ENCODE results near the gene MTHFD1L. TPM values are rescaled to one million over a fixed set of nuclear protein-coding genes. Genes with fewer than 3 reads are reported as not detected.

MTHFD1L gene
- total and polyA plus RNA-seq, 2 of the 8 experiments (the other 6 are each of a cell fraction or from before 2014, with no cell fraction given): 29.2 to 105 TPM

DNA sequence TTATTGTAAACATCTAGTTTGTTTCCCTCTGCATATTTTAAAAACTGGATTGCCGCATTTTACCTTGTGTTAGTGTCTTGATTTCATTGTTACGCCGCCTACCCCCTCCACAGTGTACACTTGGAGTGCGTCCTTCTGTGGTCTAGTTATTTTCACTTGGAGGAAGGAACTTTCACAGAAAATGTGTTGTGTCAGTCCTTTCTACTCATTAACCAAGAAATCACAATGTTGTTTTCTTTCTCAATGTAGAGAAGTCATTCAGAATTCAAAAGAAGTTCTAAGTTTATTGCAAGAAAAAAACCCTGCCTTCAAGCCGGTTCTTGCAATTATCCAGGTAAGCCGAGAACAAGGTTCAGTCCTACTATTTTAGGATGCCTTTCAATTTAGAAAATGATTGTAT is 10.3 kb downstream of the MTHFD1L start:
- no peak overlapping the region for H3K14ac ChIP-seq (ENCODE audit: insufficient read length)
- peaks cover 0 to 13% (median 2%) of the 10 kb centered on the region in 4 experiments; a peak in 2 of 8 replicates for H3K36me3 ChIP-seq (ENCODE audit: control insufficient read depth in 2 of 4, insufficient read depth in 4 of 4, low read length in 3 of 4)
- H3K23ac ChIP-seq (ENCODE audit: insufficient read length): no peak overlapping the region
- H4K5ac ChIP-seq (ENCODE audit: insufficient read length, low read depth, low read length): no peak overlapping the region
- H2BK5ac ChIP-seq (ENCODE audit: low read depth, low read length): no peak overlapping the region
- no peak overlapping the region for H3K4me3 ChIP-seq (ENCODE audit: extremely low read depth in 1 of 4, insufficient read depth in 2 of 4, low read depth in 3 of 4, low read length in 4 of 4)
- DNase-seq (ENCODE audit: low read depth in 1 of 2, low spot score in 2 of 2) (no peak), FAIRE-seq (no peak)
- no peak overlapping the region for H3K9ac ChIP-seq (replicated peaks in 1 of 4; ENCODE audit: extremely low read depth in 1 of 4, low read depth in 3 of 4, low read length in 3 of 4)
- CTCF ChIA-PET (ENCODE audit: partially characterized antibody): interaction anchor here (1.1 to 5.8 kb wide), 5 partner anchors 10 to 130 kb away, joined by 3 to 33 read pairs (median 6); partner anchors contain the start of gene MTHFD1L
- no peaks in the 10 kb centered on the region for H3K23me2 ChIP-seq (ENCODE audit: low read depth, low read length)
- no peak overlapping the region for H2BK12ac ChIP-seq (ENCODE audit: low read depth, low read length)
- POLR2A ChIA-PET (ENCODE audit: partially characterized antibody): interaction anchor here (6.5 kb wide), 1 partner anchor 10 kb away, joined by 69 read pairs; the partner anchor contains the start of gene MTHFD1L
- H4K8ac ChIP-seq (ENCODE audit: extremely low read depth, insufficient read depth, low read length): no peak overlapping the region
- H3K79me2 ChIP-seq (ENCODE audit: control insufficient read depth in 1 of 2, insufficient read depth in 2 of 2, low read length in 2 of 2): peaks cover 3 to 79% of the 10 kb centered on the region in 2 experiments; a peak in 3 of 4 replicates
- H2BK120ac ChIP-seq (replicated peaks; ENCODE audit: low read depth, low read length): no peak overlapping the region
- H2AK5ac ChIP-seq (ENCODE audit: low read depth, low read length): no peak overlapping the region
- H3K18ac ChIP-seq (ENCODE audit: extremely low read depth, low read length): no peak overlapping the region
- no peak overlapping the region for H2BK15ac ChIP-seq (ENCODE audit: low read length)
- WGBS, 2 experiments (ENCODE audit: extremely low coverage in 1 of 2, insufficient coverage in 1 of 2, insufficient read length in 1 of 2, insufficient replicate concordance in 2 of 2, low coverage in 1 of 2, low lambda C conversion rate in 2 of 2, missing lambda C conversion rate in 1 of 2): 82% methylated on average over 6 of the region's 6 CpGs; no CpG with 5 or more reads in 1 of the 2 experiments
- no peak overlapping the region for H3K27ac ChIP-seq (ENCODE audit: low read depth, low read length)
- peaks cover 2 to 21% (median 11%) of the 10 kb centered on the region in 4 experiments; a peak in 6 of 7 replicates for H3K4me1 ChIP-seq (replicated peaks in 1 of 4; ENCODE audit: control insufficient read depth in 3 of 4, insufficient read depth in 4 of 4, low read length in 3 of 4)
- TF ChIP-seq EZH2 (IDR thresholded peaks at IDR 0.05; ENCODE audit: low read depth, low read length, severe bottlenecking): no peak
- TF ChIP-seq CBX5 (IDR thresholded peaks at IDR 0.05; ENCODE audit: low read depth, low read length): no peak
- no peak for TF ChIP-seq BRCA1 (IDR thresholded peaks at IDR 0.05; ENCODE audit: low read depth, low read length)
- TF ChIP-seq SUZ12 (IDR thresholded peaks at IDR 0.05; ENCODE audit: low read length): no peak
- peaks cover 5% of the 10 kb centered on the region; the same call in 1 of the 2 replicates for H3K79me1 ChIP-seq (ENCODE audit: low read depth, low read length)
- H3K4me2 ChIP-seq (ENCODE audit: insufficient read depth in 1 of 2, low read depth in 2 of 2, low read length in 2 of 2): no peak overlapping the region
- H3K4ac ChIP-seq (replicated peaks; ENCODE audit: insufficient read length, low read depth, low read length): no peak overlapping the region
- H3K56ac ChIP-seq (replicated peaks; ENCODE audit: insufficient read length, low read depth, low read length): no peak overlapping the region
- no peak overlapping the region for H2AFZ ChIP-seq (ENCODE audit: low read length)
- H4K91ac ChIP-seq (replicated peaks; ENCODE audit: insufficient read length, low read length): no peak overlapping the region
- peaks cover 2 to 8% of the 10 kb centered on the region in 2 experiments for H4K20me1 ChIP-seq (replicated peaks in 1 of 2; ENCODE audit: control insufficient read depth in 1 of 2, insufficient read depth in 2 of 2, low read length in 2 of 2)
- no peak overlapping the region for H2BK20ac ChIP-seq (ENCODE audit: low read length)
- no peaks in the 10 kb centered on the region for H3K9me3 ChIP-seq (ENCODE audit: insufficient read depth in 2 of 2, low read depth in 1 of 2, low read length in 1 of 2)
- H3K27me3 ChIP-seq (replicated peaks in 1 of 4; ENCODE audit: control insufficient read depth in 3 of 4, extremely low read depth in 1 of 4, insufficient read depth in 3 of 4, low read length in 3 of 4): no peaks in the 10 kb centered on the region

All from H1 (cell line).